Dedifferentiated amniotic fluid mesenchymal stem cell (primary cell): ENCODE measurements around the gene SEMA5B.

Experiments
- DNase-seq: peaks from one replicate; pipeline ENCODE4 v3.0.0-alpha.2; 2016; ENCODE audit errors: extremely low spot score

The SEMA5B gene

DNA sequence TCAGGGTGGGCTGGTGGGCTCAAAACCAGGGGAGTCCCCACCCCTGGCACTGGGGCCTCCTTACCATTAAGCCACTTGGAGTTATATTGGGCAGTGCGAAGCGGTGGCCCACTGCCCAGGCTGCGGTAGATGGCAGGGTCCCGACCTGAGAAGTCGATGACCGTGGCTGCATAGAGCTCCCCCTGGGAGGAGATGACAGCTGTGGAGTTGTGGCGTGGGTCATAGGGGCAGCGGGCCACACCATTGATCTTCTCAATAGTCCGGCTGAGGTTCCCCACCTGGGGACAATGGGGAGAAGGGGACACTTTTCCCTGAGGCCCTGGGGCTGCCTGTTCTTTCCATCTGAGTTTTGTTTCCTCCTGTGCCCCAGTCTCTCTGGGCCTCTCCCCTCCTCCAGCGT is 99.8 kb downstream of the SEMA5B start:
- DNase-seq, result no peak

GRCh38 chr3:122926811-122927210 is 100.8 kb downstream of the SEMA5B start:
- DNase-seq, result no peak

DNA sequence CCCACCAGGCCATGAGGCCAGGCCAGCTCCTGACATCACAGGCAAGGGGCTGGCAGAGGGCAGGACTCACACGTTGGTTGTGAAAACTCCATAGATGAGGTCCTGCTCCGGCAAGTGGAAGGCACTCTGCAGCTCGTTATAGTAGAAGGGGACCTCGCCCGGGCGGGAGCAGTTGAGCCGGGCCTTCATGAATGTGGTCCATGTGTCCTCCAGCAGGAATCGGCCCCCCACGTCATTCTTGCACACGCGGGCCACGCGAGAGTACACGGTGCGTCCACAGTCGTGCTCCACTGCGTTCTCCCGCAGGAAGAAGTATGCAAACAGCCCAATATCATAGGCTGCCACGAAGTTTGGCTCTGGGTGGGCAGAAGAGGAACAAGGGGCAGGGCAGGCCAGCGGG is 101.2 kb downstream of the SEMA5B start:
- DNase-seq, result no peak

DNA sequence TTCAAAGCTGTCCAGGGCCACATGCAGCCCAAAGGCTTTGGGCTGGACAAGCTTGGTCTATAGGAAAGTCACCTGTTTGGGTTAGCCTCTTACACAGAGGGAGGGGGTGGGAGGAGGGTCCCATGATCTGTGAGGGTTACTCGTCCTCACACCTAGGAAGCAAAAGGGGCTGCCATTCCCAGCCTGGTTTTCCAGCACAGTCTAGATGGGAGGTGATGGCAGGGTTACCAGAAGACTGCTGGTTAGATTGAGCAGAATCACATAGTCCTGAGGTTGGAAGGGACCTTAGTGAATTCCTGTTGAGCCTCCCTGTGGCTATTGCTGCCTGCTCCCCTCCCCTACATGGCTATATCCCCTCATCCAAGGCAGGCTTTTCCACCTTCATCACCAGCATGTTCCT is 101.8 kb downstream of the SEMA5B start:
- DNase-seq, result no peak

GRCh38 chr3:122924056-122924455 is 103.5 kb downstream of the SEMA5B start:
- no peak for DNase-seq

DNA sequence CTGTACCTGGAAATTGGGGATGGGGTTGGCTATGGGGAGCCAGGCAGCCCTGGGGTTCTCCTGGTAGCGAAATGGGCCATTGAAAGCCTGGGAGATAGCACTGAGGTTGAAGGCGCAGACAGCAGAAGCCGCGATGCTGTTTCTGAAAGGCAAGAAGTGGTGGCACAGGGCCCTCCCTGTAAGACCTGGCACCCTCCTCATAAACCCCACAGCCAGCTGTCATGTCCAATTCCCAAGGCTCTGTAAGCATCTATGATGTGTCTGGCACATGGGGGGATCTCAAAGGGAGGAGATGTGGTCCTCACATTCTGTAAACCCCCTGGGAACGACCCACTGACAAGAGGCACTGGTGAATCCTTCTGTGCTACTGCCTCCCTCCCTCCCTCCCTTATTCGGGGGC is 104.0 kb downstream of the SEMA5B start:
- no peak for DNase-seq

DNA sequence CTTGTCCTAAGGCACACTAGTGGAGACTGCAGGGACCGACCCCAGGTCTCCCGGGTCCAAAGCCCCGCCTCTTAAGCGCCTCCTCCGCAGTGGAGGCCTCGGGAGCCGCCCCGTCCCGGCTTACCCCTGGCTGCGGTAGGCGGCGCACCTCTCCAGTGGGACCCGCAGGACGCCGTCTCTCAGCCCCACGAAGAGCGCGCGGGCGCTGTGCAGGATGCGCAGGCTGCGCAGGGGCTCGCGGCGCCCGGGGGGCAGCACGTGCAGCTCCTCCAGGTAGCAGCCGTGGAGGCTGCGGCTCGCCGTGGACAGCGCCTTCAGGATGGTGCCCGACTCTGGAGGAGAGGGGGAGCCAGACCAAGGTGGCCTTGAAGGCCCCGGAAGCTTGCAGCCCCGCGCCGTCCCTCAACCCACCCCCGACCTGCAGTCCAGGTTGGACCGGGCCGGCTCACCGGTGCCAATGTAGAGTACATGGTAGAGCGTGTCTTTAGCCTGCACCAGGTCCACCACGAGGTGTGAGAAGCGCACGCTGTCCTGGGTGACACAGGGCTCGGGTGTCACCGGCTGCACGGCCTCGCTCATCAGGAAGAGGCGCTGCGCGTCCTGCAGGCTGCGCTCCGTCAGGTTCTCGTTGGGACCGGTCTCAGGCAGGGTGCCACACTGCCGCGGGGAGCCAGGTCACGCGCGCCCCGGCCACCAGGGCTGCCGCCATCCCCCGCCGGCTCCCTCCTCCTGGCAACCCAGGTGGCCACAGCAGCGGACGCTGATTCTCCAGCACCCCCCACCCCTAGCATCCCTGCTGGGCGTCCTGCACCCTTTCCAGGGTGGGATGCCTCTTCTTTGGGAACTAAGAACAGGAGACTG is 105.5 kb downstream of the SEMA5B start:
- no peak for DNase-seq

DNA sequence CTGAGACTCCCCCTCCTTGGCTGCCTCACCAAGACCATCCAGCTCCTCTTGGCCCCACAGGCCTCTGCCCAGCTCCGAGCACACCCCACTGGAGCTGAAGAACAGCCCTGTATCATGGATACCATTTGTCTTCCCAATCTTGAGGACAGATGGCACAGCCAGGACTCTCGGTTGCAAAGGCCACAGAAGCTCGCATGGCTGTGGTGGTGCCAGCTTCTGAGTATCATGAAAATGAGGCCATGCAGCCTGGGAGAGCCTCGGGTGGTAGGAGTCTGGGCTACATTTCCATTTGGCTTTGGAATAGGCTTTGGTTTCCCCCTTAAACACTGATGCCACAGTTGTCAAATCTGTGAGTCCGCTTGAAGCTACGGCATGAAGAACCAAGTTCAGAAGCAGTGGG is 106.6 kb downstream of the SEMA5B start:
- DNase-seq, result no peak

DNA sequence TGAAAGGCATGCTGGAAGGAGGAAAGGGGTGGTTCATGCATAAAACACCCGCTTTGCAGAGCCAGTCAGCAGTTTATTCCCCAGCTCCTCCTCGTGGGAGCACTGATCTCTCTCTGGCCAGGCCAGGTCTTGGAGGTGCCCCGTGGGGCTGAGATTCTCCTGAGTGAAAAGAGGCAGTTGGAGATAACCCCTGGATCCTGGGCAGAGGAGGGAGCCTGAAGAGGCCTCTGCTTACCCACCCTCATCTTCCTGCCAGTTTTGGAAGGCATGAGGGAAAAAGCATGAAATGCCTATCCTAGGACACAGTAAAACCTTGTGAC is 108.3 kb downstream of the SEMA5B start:
- no peak for DNase-seq

- no peak for DNase-seq
Observed at GRCh38 chr3:122918576-122919290, 108.8 kb downstream of the SEMA5B start.

GRCh38 chr3:122917412-122917811 is 110.2 kb downstream of the SEMA5B start:
- DNase-seq, result no peak

DNA sequence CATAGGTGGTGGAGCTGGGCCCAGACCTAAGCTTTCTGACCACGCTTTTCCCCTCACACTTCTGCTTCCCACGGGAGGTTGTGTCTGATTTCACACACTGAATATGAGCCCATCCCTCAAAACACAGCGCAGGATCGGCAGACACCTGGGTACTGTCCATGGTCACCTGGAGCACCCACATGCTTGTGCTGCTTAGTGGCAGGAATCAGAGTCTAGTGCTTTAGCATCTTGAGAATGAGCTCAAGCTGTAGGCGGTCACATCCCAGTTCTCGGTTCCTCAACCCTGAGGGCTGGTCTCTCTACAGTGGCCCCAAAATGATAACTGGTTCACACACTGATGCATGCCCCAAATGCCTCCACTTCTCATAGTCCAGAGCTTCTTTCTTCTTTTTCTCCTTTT is 111.0 kb downstream of the SEMA5B start:
- DNase-seq, result no peak

GRCh38 chr3:122916084-122916483 is 111.5 kb downstream of the SEMA5B start:
- no peak for DNase-seq

DNA sequence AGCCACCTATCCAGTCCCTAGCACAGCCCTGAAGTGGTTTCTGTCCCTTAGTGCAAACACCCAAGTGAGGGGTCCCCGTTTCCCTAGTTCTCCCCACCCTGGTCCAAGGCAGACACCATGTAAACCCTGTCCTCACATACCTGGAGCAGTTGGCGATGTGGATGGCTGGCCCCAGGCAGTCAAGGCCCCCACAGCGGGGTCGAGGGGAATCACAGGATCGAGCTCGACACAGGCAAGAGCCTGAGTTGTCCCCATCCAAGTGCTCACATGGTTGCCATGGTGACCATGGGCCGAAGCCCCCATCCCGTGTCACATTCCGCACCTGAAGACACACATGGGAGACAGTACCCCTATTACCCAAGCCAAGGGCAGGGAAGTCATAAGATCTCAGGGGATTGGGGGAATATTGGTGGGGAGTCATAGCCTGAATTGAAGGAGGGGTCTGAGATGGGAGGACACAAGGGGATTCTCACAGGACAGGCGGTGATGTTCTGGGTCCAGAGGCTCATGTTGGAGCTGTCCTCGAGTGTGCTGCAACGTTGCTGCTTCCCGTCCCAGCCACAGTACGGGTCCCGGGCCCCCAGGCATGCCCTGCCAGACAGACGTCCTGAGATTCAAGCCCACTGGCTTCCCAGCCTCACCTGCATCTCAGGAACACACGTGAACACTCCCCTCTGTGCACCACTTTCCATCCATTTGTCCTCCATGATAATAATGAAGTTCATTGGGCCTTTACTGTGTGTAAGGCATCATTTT is 112.1 kb downstream of the SEMA5B start:
- no peak for DNase-seq

DNA sequence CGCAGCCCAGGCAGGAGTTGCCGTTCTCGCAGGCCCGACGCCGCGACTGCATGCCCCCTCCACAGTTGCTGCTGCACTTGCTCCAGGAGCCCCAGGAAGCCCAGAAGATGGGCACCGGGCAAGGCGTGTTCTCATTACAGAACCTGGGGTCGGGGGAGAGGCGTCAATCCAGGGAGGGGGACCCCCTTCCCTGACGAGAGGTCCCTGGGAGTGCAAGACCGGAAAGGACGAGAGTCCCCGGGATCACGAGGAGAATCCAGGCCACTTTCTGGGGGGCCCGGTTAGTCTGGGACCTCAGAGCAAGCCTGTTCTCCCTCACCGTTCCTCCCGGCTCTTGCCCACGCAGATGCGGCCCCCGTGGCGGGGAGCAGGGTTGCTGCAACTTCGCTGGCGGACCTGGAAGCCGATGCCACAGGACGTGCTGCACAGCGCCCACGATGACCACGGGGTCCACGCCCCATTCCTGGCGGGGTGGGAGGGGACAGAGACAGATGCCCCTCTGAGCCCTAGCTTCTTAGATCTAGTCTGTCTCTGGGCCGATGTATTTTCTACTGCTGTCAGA is 113.9 kb downstream of the SEMA5B start:
- DNase-seq, result no peak

- DNase-seq, result no peak
Observed at GRCh38 chr3:122912772-122913538, 114.6 kb downstream of the SEMA5B start.

DNA sequence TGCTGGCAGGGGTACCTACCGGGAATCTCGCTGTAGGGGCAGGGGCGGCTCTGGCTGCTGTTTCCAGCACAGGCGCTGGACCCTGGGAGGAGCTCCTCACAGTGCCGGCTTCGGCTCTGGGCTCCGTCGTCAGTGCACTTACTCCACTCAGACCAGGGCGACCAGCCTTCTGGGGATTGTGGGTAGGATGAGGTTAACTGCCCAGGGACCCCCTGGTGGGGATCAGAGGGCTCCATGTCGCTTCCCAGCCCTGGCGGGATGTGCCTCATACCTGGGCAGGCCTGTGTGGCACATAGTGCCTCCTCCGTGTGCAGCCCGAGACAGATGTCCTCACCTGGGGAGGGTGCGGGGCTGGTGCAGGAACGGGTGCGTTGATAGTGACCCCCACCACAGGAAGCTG is 115.7 kb downstream of the SEMA5B start:
- DNase-seq, result no peak

DNA sequence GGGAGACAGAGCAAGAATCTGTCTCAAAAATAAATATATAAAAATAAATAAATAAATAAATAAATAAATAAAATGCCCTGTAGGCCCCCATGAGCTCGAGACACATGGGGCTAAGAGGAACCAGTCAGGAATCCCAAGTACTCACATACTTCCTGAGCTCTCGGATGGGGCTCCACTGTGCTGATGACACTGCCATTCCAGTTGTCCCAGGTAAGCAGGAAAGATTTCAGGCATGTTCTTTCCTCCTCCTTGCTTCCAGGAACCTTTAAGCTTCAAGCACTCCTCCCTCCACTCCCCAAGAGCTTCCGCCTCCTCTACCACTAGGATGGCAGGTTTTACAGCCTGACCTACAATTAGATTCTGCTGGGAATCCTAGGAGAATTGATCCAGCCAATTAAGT is 119.3 kb downstream of the SEMA5B start:
- no peak for DNase-seq

- DNase-seq, result no peak
Observed at GRCh38 chr3:122907471-122907870, 120.1 kb downstream of the SEMA5B start.

GRCh38 chr3:122903171-122903570 is 124.4 kb downstream of the SEMA5B start:
- no peak for DNase-seq

DNA sequence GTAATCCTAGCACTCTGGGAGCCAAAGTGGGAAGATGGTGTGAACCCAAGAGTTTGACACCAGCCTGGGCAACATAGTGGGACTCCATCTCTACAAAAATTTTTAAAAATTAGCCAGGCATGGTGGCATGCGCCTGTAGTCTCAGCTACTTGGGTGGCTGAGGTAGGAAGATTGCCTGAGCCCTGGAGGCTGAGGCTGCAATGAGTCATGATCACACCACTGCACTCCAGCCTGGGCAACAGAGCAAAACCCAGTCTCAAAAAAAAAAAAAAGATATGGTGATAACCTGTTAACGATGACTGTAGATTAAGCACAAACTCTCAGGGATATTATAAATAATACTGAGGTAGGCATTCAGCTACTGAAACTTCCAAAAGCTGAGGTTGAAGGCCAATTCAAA is 125.2 kb downstream of the SEMA5B start:
- DNase-seq, result no peak

GRCh38 chr3:122898298-122898697 is 129.3 kb downstream of the SEMA5B start:
- DNase-seq, result no peak
